ENCODE data around the gene KATNB1. TPM values are rescaled to one million over a fixed set of nuclear protein-coding genes. Genes with fewer than 3 reads are reported as not detected.
"Not testable (repeated sequence)": the region's sequence is repeated elsewhere in the genome, so short reads cannot be mapped to it uniquely, and the experiment has no call there.

Gene KATNB1
- total RNA-seq, 2 donors from 2014 or later, result 9.0 to 16.2 TPM

DNA sequence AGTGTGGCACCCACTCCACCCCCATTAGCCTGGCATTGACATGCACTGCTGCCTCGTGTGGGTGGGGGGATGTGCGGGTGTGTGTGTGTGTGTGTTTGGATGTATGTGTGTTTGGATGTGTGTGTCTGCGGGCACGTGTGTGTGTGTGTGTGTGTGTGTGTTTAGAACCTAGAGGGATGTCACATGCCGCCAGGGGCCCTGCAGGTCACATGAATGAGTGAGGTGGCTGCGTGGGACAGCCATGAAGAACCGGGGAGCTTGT lies 9.0 kb downstream of the KATNB1 start:
- Histone ChIP-seq H3K27me3 (replicated peaks; ENCODE audit: insufficient read depth) (no peaks in the 10 kb centered on the region), H3K4me3 (no peak overlapping the region), H3K9me3 (no peaks in the 10 kb centered on the region), H3K27ac (no peak overlapping the region), H3K36me3 (peaks cover 13% of the 10 kb centered on the region), H3K4me1 (ENCODE audit: control insufficient read depth in 1 of 2, low read depth in 2 of 2) (no peaks in the 10 kb centered on the region)
- TF ChIP-seq, protein P1, sequence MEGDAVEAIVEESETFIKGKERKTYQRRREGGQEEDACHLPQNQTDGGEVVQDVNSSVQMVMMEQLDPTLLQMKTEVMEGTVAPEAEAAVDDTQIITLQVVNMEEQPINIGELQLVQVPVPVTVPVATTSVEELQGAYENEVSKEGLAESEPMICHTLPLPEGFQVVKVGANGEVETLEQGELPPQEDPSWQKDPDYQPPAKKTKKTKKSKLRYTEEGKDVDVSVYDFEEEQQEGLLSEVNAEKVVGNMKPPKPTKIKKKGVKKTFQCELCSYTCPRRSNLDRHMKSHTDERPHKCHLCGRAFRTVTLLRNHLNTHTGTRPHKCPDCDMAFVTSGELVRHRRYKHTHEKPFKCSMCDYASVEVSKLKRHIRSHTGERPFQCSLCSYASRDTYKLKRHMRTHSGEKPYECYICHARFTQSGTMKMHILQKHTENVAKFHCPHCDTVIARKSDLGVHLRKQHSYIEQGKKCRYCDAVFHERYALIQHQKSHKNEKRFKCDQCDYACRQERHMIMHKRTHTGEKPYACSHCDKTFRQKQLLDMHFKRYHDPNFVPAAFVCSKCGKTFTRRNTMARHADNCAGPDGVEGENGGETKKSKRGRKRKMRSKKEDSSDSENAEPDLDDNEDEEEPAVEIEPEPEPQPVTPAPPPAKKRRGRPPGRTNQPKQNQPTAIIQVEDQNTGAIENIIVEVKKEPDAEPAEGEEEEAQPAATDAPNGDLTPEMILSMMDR (IDR thresholded peaks at IDR 0.05), result no peak
- DNase-seq (ENCODE audit: low spot score), result no peak
- no peak for ATAC-seq (ENCODE audit: insufficient number of reproducible peaks, low FRiP score, low read depth)

DNA sequence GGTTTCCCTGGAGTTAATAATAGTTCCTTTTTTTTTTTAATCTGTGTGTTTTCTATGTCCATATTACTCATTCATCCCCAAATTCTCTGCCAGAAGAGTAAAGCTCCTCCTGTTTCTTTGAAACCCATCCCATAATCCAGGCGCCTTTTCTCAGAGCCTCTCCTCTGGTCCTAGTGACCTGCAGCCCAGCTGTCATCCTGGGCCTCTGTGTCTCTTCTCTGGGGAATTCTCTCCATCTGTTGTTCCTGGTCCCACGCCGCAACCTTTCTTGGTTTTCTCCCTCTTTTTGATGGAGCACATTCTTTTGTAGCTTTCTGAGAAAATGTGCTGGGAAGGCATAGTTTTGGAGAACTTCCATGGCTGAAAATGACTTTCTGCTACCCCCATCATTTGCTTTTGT lies 10.2 kb downstream of the KATNB1 start:
- Histone ChIP-seq H3K27me3 (replicated peaks; ENCODE audit: insufficient read depth) (no peaks in the 10 kb centered on the region), H3K36me3 (peaks cover 14% of the 10 kb centered on the region), H3K4me1 (ENCODE audit: control insufficient read depth in 1 of 2, low read depth in 2 of 2) (no peaks in the 10 kb centered on the region), H3K9me3 (no peaks in the 10 kb centered on the region), H3K27ac (no peak overlapping the region), H3K4me3 (no peak overlapping the region)
- TF ChIP-seq, protein P1 (IDR thresholded peaks at IDR 0.05), result no peak
- no peak for DNase-seq (ENCODE audit: low spot score)
- no peak for ATAC-seq (ENCODE audit: insufficient number of reproducible peaks, low FRiP score, low read depth)

DNA sequence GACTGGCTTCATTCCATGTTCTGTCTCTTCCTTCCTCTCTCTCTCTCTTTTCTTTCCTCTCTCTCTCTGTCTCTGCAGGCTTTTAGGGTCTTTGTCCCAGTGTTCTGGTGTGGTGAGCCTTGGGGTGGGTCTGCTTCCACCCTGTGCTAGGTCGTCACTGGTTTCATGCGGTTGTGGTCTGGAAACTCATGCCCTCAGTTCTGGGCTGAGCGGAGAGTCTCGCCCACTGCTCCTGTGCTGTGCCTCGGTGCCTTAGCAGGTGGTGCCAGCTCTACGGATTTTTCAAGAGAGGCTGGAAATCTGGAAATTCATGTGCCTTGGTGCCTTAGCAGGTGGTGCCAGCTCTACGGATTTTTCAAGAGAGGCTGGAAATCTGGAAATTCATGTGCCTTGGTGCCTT lies 10.7 kb downstream of the KATNB1 start:
- H3K27ac ChIP-seq; H3K9me3 ChIP-seq; DNase-seq (ENCODE audit: low spot score); H3K4me1 ChIP-seq (ENCODE audit: control insufficient read depth in 1 of 2, low read depth in 2 of 2); H3K4me3 ChIP-seq; H3K27me3 ChIP-seq (replicated peaks; ENCODE audit: insufficient read depth); ATAC-seq (ENCODE audit: insufficient number of reproducible peaks, low FRiP score, low read depth): not testable (repeated sequence)
- H3K36me3 ChIP-seq, result peaks cover 16% of the 10 kb centered on the region

DNA sequence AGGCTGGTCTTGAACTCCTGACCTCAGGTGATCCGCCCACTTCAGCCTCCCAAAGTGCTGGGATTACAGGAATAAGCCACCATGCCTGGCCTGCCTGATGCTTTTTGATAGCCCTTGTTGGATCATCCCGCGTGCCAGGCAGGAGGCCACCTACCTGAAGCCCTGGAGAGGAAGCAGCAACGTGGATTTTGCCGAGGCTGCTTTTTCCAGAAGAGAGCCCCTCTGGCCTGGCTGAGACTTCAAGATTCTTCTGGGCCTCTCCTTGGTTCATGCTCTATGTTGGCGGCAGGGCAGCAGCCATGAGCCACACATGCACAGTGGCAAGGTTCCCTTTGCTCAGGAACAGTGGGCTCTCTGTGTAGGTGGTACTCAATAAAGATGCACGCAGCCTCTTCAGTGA lies 11.5 kb downstream of the KATNB1 start:
- ATAC-seq (ENCODE audit: insufficient number of reproducible peaks, low FRiP score, low read depth), result no peak
- Histone ChIP-seq H3K27ac (no peak overlapping the region), H3K27me3 (replicated peaks; ENCODE audit: insufficient read depth) (no peaks in the 10 kb centered on the region), H3K4me1 (ENCODE audit: control insufficient read depth in 1 of 2, low read depth in 2 of 2) (no peaks in the 10 kb centered on the region), H3K9me3 (no peaks in the 10 kb centered on the region), H3K36me3 (peaks cover 19% of the 10 kb centered on the region), H3K4me3 (no peak overlapping the region)
- DNase-seq (ENCODE audit: low spot score), result no peak
- TF ChIP-seq, protein P1 (IDR thresholded peaks at IDR 0.05), result no peak

DNA sequence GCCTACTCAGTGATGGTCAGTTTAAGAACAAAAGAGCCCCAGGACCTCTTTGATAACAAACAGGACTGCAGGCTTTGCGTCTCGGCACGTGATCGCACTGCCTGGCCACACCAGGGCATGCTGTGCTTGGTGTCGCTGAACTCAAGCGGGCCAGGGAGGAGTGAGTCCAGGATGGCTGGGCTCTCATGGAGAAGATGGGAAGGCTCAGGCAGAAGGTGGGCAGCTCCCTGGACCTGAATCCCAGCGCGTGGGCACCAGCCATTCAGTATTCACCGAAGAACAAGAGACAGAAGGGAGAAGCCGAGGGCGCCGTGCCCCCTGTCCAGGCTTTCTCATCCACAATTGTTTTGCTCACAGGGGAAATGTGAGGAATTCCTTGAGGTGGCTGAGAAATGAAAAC lies 11.9 kb downstream of the KATNB1 start:
- Histone ChIP-seq H3K36me3 (peaks cover 21% of the 10 kb centered on the region), H3K9me3 (no peaks in the 10 kb centered on the region), H3K4me1 (ENCODE audit: control insufficient read depth in 1 of 2, low read depth in 2 of 2) (no peaks in the 10 kb centered on the region), H3K27ac (no peak overlapping the region), H3K4me3 (no peak overlapping the region), H3K27me3 (replicated peaks; ENCODE audit: insufficient read depth) (no peaks in the 10 kb centered on the region)
- ATAC-seq (ENCODE audit: insufficient number of reproducible peaks, low FRiP score, low read depth), result no peak
- TF ChIP-seq, protein P1 (IDR thresholded peaks at IDR 0.05), result no peak
- no peak for DNase-seq (ENCODE audit: low spot score)

DNA sequence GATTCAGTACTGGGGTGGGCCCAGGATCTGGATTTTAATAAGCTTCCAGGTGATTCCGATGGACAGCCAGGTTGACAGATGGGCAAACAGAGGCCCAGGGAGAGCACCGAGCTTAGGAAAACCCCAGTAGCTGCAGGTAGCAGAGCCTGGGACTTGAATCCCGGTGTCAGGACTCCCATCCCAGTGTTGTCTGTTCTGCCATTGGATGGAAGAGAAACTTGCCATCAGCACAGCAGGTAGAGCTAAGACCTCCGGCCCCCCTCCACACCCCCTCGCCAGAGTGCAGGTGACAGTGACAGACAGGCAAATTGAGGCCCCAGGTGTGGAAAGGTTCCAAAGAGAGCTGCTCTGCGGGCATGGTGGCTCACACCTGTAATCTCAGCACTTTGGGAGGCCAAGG lies 12.4 kb downstream of the KATNB1 start:
- TF ChIP-seq, protein P1 (IDR thresholded peaks at IDR 0.05), result no peak
- Histone ChIP-seq H3K9me3 (no peaks in the 10 kb centered on the region), H3K27ac (no peak overlapping the region), H3K27me3 (replicated peaks; ENCODE audit: insufficient read depth) (no peaks in the 10 kb centered on the region), H3K36me3 (peaks cover 21% of the 10 kb centered on the region), H3K4me1 (ENCODE audit: control insufficient read depth in 1 of 2, low read depth in 2 of 2) (no peaks in the 10 kb centered on the region), H3K4me3 (no peak overlapping the region)
- ATAC-seq (ENCODE audit: insufficient number of reproducible peaks, low FRiP score, low read depth), result no peak
- DNase-seq (ENCODE audit: low spot score), result no peak
